Measurements from ENCODE around the gene MS4A4A.

Gene MS4A4A

DNA sequence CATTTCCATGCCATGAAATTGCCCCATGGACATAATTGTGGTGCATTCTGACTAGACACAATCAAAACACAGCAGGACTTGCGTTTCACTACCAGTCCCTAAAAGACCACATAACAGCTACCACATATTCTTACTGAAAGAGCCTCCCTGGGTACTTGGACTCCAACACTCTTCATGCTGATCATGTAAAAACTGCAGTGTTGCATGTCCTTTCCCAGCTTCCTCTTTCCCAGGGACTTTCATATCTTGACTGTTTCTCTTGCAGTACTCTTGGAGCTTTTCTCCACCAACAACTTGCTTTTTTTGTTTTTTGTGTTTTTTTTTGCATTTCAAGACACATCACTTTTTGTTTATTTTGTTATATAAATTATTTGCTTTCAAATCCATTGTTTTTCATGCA is 69.5 kb downstream of the MS4A4A start:
- no peak for DNase-seq (ENCODE audit: low read depth)

DNA sequence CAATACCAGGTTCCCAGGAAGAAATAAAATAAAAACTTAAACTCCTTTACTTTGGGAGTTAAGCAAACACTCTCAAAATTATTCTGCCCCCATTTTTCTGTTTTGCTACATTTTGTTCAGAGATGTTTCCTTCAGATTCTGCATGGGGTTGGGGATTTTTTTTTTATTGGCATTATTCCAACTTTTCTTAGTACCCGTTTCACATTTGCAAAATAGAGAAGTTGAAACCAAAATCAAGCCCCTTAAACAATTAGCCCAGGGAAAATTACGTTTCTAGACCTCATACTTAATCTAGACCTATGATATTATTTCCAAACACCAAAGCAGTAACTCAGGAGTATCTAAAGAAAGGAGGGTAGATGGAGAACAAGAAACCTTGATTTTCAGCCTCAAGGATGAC is 77.3 kb downstream of the MS4A4A start:
- DNase-seq (ENCODE audit: low read depth), result no peak
